Astrocyte of the cerebellum (primary cell): ENCODE results near the gene CCDC88B.
A peak's percentile ranks its signal among the peaks of the same experiment; 100 is the strongest.

Experiments
- DNase-seq: peaks from one replicate; pipeline ENCODE4 v3.0.0-alpha.2; 2011; ENCODE audit warnings: low read depth
- H3K4me3 ChIP-seq: 2 replicates; pipeline ENCODE4 v1.5.1; 2011; ENCODE audit warnings: mild to moderate bottlenecking, low read depth, low read length, moderate library complexity
- in situ Hi-C: cut with HindIII; loops from 2 replicates; pipeline ENCODE4 v1.10.0; 2017; ENCODE audit warnings: low sequenced_read_pairs
- TF ChIP-seq, protein P1 (sequence below): IDR thresholded peaks from 2 replicates; pipeline ENCODE4 v1.5.1; 2012; ENCODE audit warnings: low read length, low read depth, moderate library complexity, mild to moderate bottlenecking; ENCODE audit errors: missing control alignments

Gene CCDC88B

DNA sequence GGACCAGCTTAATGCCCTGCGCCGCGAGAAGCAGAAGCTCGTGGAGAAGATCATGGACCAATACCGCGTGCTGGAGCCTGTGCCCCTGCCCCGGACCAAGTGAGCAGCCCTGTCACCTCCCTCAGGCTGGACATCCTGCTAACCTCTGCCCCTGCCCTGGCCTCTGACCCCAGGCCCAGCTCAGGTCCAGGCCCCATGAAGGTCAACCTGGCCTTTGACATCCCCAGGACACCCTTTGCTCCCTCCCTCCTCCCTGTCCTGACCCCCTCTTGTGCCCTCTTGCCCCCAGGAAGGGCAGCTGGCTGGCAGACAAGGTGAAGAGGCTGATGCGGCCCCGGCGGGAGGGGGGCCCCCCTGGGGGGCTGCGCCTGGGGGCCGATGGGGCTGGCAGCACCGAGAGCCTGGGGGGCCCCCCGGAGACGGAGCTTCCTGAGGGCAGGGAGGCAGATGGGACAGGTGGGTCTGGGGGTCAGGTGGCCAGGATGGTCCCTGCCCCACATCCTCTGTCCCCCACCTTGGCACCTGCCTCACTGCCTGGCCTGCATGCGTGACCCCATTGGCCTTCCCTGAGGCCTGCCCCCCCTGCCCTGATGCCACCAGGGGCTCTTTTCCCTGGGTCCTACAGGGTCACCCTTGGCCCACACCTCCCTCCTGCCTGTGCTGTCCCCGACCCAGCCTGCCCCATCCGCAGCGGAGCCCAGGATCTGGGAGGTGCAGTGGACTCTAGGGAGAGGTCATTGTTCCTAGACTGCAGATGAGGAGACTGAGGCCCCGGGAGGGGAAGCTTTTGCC, 13.9 kb downstream of the CCDC88B start:
- in situ Hi-C loops, result no loop called here
- no peak overlapping the region for H3K4me3 ChIP-seq
- no peak for DNase-seq
- TF ChIP-seq, protein P1, sequence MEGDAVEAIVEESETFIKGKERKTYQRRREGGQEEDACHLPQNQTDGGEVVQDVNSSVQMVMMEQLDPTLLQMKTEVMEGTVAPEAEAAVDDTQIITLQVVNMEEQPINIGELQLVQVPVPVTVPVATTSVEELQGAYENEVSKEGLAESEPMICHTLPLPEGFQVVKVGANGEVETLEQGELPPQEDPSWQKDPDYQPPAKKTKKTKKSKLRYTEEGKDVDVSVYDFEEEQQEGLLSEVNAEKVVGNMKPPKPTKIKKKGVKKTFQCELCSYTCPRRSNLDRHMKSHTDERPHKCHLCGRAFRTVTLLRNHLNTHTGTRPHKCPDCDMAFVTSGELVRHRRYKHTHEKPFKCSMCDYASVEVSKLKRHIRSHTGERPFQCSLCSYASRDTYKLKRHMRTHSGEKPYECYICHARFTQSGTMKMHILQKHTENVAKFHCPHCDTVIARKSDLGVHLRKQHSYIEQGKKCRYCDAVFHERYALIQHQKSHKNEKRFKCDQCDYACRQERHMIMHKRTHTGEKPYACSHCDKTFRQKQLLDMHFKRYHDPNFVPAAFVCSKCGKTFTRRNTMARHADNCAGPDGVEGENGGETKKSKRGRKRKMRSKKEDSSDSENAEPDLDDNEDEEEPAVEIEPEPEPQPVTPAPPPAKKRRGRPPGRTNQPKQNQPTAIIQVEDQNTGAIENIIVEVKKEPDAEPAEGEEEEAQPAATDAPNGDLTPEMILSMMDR, result no peak

DNA sequence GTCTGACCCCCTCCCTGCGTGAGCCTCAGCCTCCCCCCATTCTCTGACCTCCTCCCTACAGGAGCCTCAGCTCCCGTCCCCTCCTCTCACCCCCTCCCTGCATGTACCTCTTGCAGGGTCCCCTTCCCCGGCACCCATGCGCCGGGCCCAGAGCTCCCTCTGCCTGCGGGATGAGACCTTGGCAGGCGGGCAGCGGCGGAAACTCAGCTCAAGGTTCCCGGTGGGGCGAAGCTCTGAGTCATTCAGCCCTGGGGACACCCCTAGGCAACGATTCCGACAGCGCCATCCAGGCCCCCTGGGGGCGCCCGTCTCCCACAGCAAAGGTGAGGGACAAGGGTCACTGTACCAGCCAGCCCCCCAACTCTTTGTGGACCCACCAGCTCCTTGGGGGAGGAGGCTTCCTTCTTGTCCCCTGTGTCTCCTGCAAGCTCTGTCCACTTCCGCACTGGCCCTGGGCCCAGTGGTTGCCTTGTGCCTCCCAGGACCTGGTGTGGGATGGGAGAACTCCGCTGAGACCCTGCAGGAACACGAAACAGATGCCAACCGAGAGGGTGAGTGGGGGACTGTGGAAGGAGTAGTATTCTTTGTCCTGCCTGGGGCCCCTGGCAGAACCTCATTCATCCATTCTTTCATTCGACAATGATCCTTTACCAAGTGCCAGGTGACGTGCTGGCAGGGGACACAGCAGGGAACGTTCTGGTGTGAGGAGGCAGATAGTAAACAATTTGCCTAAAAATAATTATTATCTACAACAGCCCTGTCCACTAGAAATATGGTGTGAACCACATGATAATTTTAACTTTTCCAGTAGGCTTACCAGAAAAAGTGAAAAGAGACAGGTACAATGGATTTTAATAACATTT, 15.3 kb downstream of the CCDC88B start:
- in situ Hi-C loops, result no loop called here
- peak; percentile 32 for DNase-seq
- H3K4me3 ChIP-seq, result peak overlapping the region; percentile 26
- TF ChIP-seq, protein P1, result peak; percentile 85

DNA sequence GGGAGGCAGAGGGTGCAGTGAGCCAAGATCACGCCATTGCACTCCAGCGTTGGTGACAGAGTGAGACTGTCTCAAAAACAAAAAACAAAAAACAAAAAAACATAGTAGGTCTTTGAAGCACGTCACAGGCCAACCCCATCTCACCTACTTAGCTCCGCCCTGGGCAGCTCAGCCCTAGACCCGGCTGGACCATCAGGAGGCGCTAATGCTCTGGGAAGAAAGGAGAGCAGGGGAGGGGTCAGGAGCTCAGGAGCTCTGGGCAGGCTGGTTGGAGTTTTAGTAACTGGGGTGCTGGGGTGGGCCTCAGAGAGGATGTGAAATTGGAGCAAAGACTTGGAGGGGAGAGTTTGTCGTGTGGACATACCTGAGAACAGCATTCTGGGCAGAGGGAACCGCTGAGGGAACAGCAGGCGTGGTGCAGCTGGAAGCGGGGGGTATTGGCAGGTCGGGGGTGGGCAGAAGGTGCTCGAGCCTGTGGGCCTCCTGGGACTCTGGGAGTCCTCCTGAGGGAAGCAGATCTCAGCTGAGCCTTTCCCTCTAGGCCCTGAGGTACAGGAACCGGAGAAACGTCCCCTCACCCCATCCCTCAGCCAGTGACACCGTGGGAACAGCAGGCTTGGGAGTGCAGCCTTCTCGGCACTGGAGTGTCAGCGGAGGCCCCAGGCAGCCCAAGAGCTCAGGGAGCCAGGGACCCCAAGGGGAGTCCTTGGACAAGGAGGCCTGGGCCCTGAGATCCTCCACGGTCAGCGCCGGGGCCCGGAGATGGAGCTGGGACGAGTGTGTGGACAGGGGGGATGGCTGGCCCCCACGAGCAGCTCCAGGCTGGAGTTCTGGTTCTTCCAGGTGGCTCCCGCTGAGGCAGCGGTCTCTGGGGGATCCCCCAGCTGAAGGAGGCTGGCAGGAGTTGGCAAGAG, 16.8 kb downstream of the CCDC88B start:
- TF ChIP-seq, protein P1, result peak; percentile 58
- H3K4me3 ChIP-seq, result no peak overlapping the region
- DNase-seq, result no peak
- in situ Hi-C loops, result no loop called here

DNA sequence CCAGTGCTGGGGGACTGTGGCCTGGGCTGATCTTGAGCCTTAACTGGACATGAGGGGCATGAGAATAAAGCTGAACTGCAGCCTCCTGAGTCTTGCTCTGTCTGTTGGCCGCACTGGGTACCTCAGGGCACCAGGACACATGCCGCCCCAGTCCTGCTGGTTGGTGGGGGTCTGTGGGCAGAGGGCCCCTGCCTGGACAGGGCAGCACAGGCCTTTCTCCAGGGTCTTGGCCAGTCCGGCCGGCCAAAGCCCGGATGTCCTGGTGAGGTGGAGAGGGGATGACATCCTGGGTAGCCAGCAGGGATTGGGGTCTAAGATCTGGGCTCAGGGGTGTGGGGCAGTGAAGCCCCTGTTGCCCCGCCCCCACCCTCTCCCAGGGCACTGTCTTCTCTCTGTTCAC, 17.4 kb downstream of the CCDC88B start:
- H3K4me3 ChIP-seq, result no peak overlapping the region
- in situ Hi-C loops, result no loop called here
- DNase-seq, result no peak
- TF ChIP-seq, protein P1, result no peak

DNA sequence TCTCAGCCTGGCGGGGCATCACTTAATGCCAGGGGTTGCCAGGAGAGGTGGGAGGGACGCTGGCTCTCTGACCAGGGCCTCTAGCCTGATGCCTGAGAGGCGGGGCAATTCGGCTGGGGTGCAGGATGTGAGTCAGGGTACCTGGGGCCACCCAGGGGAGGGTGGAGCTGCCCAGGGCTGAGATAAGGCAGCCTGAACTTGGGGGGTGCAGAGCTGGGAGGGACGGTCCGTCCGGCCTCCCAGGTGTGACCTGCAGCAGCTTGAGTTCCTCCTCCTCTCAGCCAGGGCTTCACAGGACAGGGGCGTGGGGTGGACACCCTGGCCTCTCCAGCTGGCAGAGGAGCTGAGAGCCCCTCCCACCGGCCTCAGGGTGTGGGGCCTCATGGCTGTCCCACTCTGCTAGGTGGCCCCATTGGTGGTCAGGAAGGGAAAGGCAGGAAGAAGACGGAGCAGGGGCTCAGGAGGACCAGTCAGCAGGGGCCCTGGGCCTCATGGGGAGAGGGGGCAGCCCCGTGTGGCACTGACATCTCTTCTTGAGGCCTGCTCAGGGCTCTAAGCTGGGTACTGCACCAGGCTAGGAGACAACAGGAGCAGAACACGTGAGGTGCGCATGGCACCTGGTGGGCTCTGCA, 18.0 kb downstream of the CCDC88B start:
- H3K4me3 ChIP-seq, result peak overlapping the region; percentile 82
- TF ChIP-seq, protein P1, result no peak
- in situ Hi-C loops, result no loop called here
- DNase-seq, result no peak
